ENCODE data around the gene USP32. TPM values are rescaled to one million over a fixed set of nuclear protein-coding genes. Genes with fewer than 3 reads are reported as not detected.

USP32 gene
- total and polyA plus RNA-seq, 2 donors (not counting 3 experiments of a cell fraction or from before 2014, with no cell fraction given) = 15.7 to 52.9 TPM

GRCh38 chr17:60300949-60301348 is 91.0 kb downstream of the USP32 start:
- Histone ChIP-seq H3K4me1 (ENCODE audit: control insufficient read depth, extremely low read depth, insufficient read depth, low read length) (no peaks in the 10 kb centered on the region), H3K79me2 (ENCODE audit: control insufficient read depth, insufficient read depth, low read length) (peaks cover 19% of the 10 kb centered on the region), H3K9ac (replicated peaks; ENCODE audit: extremely low read depth, insufficient read depth, low read length) (no peak overlapping the region), H3K4me2 (ENCODE audit: insufficient read depth, low read length) (no peak overlapping the region), H3K9me1 (replicated peaks; ENCODE audit: control insufficient read depth, extremely low read depth, insufficient read depth, low read length) (no peaks in the 10 kb centered on the region), H3K4me3 (replicated peaks in 1 of 3; ENCODE audit: insufficient read depth in 1 of 3, low read depth in 1 of 3, low read length in 3 of 3) (no peak overlapping the region), H3K27me3 (ENCODE audit: control insufficient read depth in 2 of 2, insufficient read depth in 2 of 2, low read length in 2 of 2) (no peaks in the 10 kb centered on the region), H3K9me3 (replicated peaks; ENCODE audit: control insufficient read depth, insufficient read depth, low read length) (no peaks in the 10 kb centered on the region), H2AFZ (ENCODE audit: low read depth, low read length) (no peak overlapping the region), H4K20me1 (replicated peaks; ENCODE audit: control insufficient read depth, extremely low read depth, insufficient read depth, low read length) (peaks cover 5% of the 10 kb centered on the region), H3K27ac (ENCODE audit: insufficient read depth, low read depth, low read length) (no peak overlapping the region), H3K36me3 (ENCODE audit: control insufficient read depth in 2 of 2, extremely low read depth in 1 of 2, insufficient read depth in 2 of 2, low read length in 2 of 2) (no peaks in the 10 kb centered on the region)
- POLR2A ChIA-PET = no interaction called here
- no peak for DNase-seq (ENCODE audit: low read depth, low spot score)
- intact Hi-C loops (cut with micrococcal nuclease) = no loop called here
- no peak for FAIRE-seq
- dilution Hi-C loops (cut with MboI; ENCODE audit: extremely low pct_ligation_motif_present, low sequenced_read_pairs) = no loop called here
- CTCF ChIA-PET = no interaction called here
- BruUV-seq (replicated peaks) = no TSS peak
- TF ChIP-seq EZH2 (IDR thresholded peaks at IDR 0.05; ENCODE audit: borderline replicate concordance, low read depth, low read length, severe bottlenecking) (no peak), JUN (IDR thresholded peaks at IDR 0.05; ENCODE audit: borderline replicate concordance, insufficient read depth, insufficient read length, low read depth) (no peak), POLR2AphosphoS5 (IDR thresholded peaks at IDR 0.05; ENCODE audit: insufficient read depth, low read depth, low read length) (no peak), CTCF (IDR thresholded peaks at IDR 0.05; ENCODE audit: extremely low read depth in 1 of 2, insufficient read depth in 1 of 2, low read depth in 1 of 2, low read length in 2 of 2) (no peak), MAX (IDR thresholded peaks at IDR 0.05; ENCODE audit: insufficient read depth, insufficient read length) (no peak), MYC (IDR thresholded peaks at IDR 0.05; ENCODE audit: low read depth, low read length) (no peak), POLR2A (IDR thresholded peaks at IDR 0.05; ENCODE audit: low read depth, low read length) (no peak), FOS (IDR thresholded peaks at IDR 0.05; ENCODE audit: borderline replicate concordance, insufficient read depth, low read length) (no peak), GATA2 (IDR thresholded peaks at IDR 0.05; ENCODE audit: insufficient read depth, insufficient read length, low read depth, low read length) (no peak)

Measured in endothelial cell of umbilical vein (primary cell).